CD4-positive, CD25-positive, alpha-beta regulatory T cell (primary cell): ENCODE measurements around the gene WFDC2. TPM values are rescaled to one million over a fixed set of nuclear protein-coding genes. Genes with fewer than 3 reads are reported as not detected.
"Not testable (repeated sequence)": the region's sequence is repeated elsewhere in the genome, so short reads cannot be mapped to it uniquely, and the experiment has no call there.

ENCODE experiments used
- ATAC-seq, 2 donors: fragments of 150-1000 bp; cut with Tn5 transposase; one replicate each; pipeline ENCODE4 v1.10.0; 2021; ENCODE audit warnings: low read depth in 2 of 2, moderate number of reproducible peaks in 2 of 2, moderate library complexity in 1 of 2
- DNase-seq, 3 donors: peaks; one replicate each; pipeline versions ENCODE4 v3.0.0 to v3.0.0-alpha.2; 2012 to 2022; ENCODE audit warnings: mixed read lengths in 1 of 3
- H3K27ac ChIP-seq: one replicate; pipeline ENCODE4 v1.7.0; 2013; ENCODE audit warnings: mild to moderate bottlenecking, low read length; ENCODE audit not compliant: insufficient read depth, poor library complexity, severe bottlenecking
- H3K27me3 ChIP-seq: one replicate; pipeline ENCODE4 v1.7.0; 2013; ENCODE audit warnings: low read length; ENCODE audit not compliant: control insufficient read depth, insufficient read depth
- H3K36me3 ChIP-seq: one replicate; pipeline ENCODE4 v1.7.0; 2013; ENCODE audit warnings: mild to moderate bottlenecking, low read length, moderate library complexity; ENCODE audit not compliant: control insufficient read depth, insufficient read depth
- H3K4me1 ChIP-seq: 2 replicates; pipeline ENCODE4 v1.7.0; 2013; ENCODE audit warnings: mild to moderate bottlenecking, low read length; ENCODE audit not compliant: insufficient read depth, control insufficient read depth, poor library complexity, severe bottlenecking
- H3K4me3 ChIP-seq: one replicate; pipeline ENCODE4 v1.7.0; 2013; ENCODE audit warnings: low read depth, mild to moderate bottlenecking, low read length, moderate library complexity
- H3K9me3 ChIP-seq, 2 experiments: 1 replicate in 1 of 2; 2 replicates in 1 of 2; pipeline ENCODE4 v1.7.0; 2013; ENCODE audit warnings: low read length in 2 of 2, mild to moderate bottlenecking in 1 of 2, moderate library complexity in 1 of 2; ENCODE audit not compliant: control insufficient read depth in 2 of 2
- H3K27ac Mint-ChIP-seq, 3 donors: one replicate each; pipeline ENCODE4 v1.8.0; 2020 to 2022; ENCODE audit warnings: mild to moderate bottlenecking in 3 of 3, mixed read lengths in 3 of 3, moderate library complexity in 2 of 3
- H3K27me3 Mint-ChIP-seq: one replicate; pipeline ENCODE4 v1.8.0; 2022; ENCODE audit warnings: mild to moderate bottlenecking, mixed read lengths
- H3K36me3 Mint-ChIP-seq: one replicate; pipeline ENCODE4 v1.8.0; 2020; ENCODE audit warnings: mixed read lengths
- H3K4me1 Mint-ChIP-seq, 4 donors: one replicate each; pipeline ENCODE4 v1.8.0; 2020 to 2022; ENCODE audit warnings: mixed read lengths in 4 of 4, mild to moderate bottlenecking in 1 of 4
- H3K4me3 Mint-ChIP-seq, 4 donors: one replicate each; pipeline ENCODE4 v1.8.0; 2020 to 2022; ENCODE audit warnings: mild to moderate bottlenecking in 4 of 4, mixed read lengths in 4 of 4, moderate library complexity in 3 of 4
- H3K9me3 Mint-ChIP-seq, 7 donors: one replicate each; pipeline ENCODE4 v1.8.0; 2020 to 2022; ENCODE audit warnings: mixed read lengths in 7 of 7, mild to moderate bottlenecking in 3 of 7, moderate library complexity in 2 of 7
- polyA plus RNA-seq, 4 donors: library from polyadenylated mRNA; unstranded; fragments of 300-500 nt; fragmentation: Illumina TruSeq; gene quantifications; one replicate each; pipeline ENCODE4 v1.2.3, GENCODE V29; 2021
- total RNA-seq: library from RNA; stranded (reverse); gene quantifications from one replicate; pipeline ENCODE4 v1.2.3, GENCODE V29; 2022

WFDC2 gene
- total and polyA plus RNA-seq, 5 donors from 2014 or later, result not detected

DNA sequence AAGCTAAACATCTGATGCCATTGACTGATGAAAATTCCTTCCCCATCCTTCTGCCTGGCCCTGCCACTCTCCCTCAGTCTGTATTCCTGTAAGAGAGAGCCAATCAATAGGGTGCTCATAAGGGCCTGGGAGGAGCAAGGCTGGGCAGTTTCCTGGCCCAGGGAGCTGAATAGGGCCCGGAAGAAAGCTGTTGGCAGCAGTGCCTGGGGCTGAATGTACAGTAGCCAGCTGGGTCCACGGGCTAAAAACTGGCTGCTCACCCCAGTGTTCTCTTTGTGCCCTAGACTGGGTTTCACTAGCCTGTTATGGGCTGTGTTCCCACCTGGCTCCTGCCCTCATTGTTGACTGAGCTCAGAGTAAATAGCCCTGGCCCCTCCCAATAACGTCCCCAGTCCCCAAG is 1.7 kb upstream of the WFDC2 start:
- ATAC-seq (no peak), DNase-seq (no peak)
- no peak overlapping the region for H3K4me3 ChIP-seq
- Mint-ChIP-seq H3K4me1 (peaks cover 0 to 16% (median 0%) of the 10 kb centered on the region in 4 donors), H3K27ac (no peak overlapping the region), H3K27me3 (peaks cover 53% of the 10 kb centered on the region), H3K4me3 (no peak overlapping the region), H3K36me3 (no peaks in the 10 kb centered on the region), H3K9me3 (peaks cover 0 to 3% (median 0%) of the 10 kb centered on the region in 7 donors)
- H3K36me3 ChIP-seq, result no peaks in the 10 kb centered on the region
- no peak overlapping the region for H3K27ac ChIP-seq
- peaks cover 16% of the 10 kb centered on the region for H3K4me1 ChIP-seq
- H3K27me3 ChIP-seq, result peaks cover 43% of the 10 kb centered on the region
- H3K9me3 ChIP-seq, result no peaks in the 10 kb centered on the region

DNA sequence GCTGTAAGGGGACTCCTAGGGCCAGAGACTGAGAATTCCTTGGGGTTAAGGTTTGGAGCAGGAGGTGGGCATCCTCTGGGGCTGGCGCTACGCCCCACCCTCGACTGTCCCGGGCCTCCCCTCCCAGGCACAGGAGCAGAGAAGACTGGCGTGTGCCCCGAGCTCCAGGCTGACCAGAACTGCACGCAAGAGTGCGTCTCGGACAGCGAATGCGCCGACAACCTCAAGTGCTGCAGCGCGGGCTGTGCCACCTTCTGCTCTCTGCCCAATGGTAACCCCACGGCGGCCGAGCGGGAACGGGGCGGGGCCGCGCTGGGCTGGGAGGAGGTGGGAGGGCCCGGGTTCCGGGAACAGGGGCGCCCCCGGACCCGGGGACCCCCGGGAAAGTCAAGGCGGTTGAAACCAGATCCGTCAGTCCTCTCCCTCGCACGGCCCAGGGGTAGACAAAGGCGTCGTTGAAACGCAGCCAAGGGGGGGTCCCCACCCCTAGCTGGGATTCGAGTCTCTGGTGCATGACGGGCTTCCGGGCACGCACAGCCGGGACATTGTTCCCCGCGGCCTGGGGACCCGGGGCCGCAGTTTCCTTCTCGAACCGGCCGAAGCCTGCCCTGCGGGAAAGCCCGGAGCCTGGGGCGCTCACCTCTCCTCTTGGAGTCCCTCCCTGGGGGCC is 844 bp downstream of the WFDC2 start:
- Mint-ChIP-seq H3K36me3 (no peaks in the 10 kb centered on the region), H3K27ac (no peak overlapping the region), H3K4me3 (peak overlapping the region in 2 of 4 donors; percentile 46 to 75), H3K9me3 (peaks cover 0 to 3% (median 0%) of the 10 kb centered on the region in 7 donors), H3K27me3 (peaks cover 67% of the 10 kb centered on the region), H3K4me1 (peaks cover 0 to 16% (median 0%) of the 10 kb centered on the region in 4 donors)
- Histone ChIP-seq H3K4me3 (no peak overlapping the region), H3K4me1 (peaks cover 16% of the 10 kb centered on the region), H3K9me3 (no peaks in the 10 kb centered on the region), H3K27me3 (peaks cover 24% of the 10 kb centered on the region), H3K36me3 (no peaks in the 10 kb centered on the region), H3K27ac (no peak overlapping the region)
- ATAC-seq, result no peak
- DNase-seq, result no peak

DNA sequence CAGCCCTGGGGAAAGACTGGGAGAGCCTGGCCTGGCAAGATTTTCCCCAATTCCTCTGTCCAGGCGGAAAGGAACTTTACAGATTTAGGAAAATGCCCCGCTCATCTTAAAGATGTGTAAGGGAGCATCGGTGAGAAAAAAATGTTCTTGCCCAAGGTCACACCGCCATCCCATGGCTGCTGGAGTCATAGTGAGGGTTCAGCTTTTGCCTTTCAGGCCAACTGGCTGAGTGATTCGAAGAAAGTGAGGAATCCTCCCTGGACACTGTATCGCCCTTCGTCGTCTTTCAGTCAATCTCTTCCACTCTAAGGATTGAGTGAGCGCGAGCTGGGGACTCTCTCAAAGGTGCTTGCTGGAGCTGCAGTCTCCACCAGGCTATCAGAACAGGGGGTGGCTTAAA is 1.4 kb downstream of the WFDC2 start:
- no peaks in the 10 kb centered on the region for H3K36me3 Mint-ChIP-seq
- no peak overlapping the region for H3K27ac Mint-ChIP-seq
- ATAC-seq (no peak), DNase-seq (no peak)
- Histone ChIP-seq H3K27ac (no peak overlapping the region), H3K9me3 (no peaks in the 10 kb centered on the region), H3K4me3 (no peak overlapping the region), H3K36me3 (no peaks in the 10 kb centered on the region), H3K27me3 (peaks cover 24% of the 10 kb centered on the region), H3K4me1 (peaks cover 16% of the 10 kb centered on the region)
- peak overlapping the region in 2 of 4 donors; percentile 37 to 75 for H3K4me3 Mint-ChIP-seq
- peaks cover 0 to 16% (median 0%) of the 10 kb centered on the region in 4 donors for H3K4me1 Mint-ChIP-seq
- peaks cover 65% of the 10 kb centered on the region for H3K27me3 Mint-ChIP-seq
- peaks cover 0 to 3% (median 0%) of the 10 kb centered on the region in 7 donors for H3K9me3 Mint-ChIP-seq

DNA sequence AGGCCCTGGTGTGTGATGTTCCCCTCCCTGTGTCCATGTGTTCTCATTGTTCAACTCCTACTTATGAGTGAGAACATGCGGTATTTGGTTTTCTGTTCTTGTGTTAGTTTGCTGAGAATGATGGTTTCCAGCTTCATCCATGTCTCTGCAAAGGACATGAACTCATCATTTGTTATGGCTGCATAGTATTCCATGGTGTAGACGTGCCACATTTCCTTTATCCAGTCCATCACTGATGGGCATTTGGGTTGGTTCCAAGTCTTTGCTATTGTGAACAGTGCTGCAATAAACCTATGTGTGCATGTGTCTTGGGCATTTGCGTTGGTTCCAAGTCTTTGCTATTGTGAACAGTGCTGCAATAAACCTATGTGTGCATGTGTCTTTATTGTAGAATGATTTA is 2.7 kb downstream of the WFDC2 start:
- H3K27ac ChIP-seq, ATAC-seq, H3K4me3 Mint-ChIP-seq, H3K36me3 ChIP-seq, H3K9me3 ChIP-seq, H3K4me3 ChIP-seq, H3K36me3 Mint-ChIP-seq, H3K27ac Mint-ChIP-seq, H3K9me3 Mint-ChIP-seq, DNase-seq: not testable (repeated sequence)
- Mint-ChIP-seq H3K27me3 (peaks cover 54% of the 10 kb centered on the region), H3K4me1 (peaks cover 0 to 16% (median 0%) of the 10 kb centered on the region in 4 donors)
- H3K27me3 ChIP-seq, result peaks cover 20% of the 10 kb centered on the region
- H3K4me1 ChIP-seq, result peaks cover 16% of the 10 kb centered on the region

DNA sequence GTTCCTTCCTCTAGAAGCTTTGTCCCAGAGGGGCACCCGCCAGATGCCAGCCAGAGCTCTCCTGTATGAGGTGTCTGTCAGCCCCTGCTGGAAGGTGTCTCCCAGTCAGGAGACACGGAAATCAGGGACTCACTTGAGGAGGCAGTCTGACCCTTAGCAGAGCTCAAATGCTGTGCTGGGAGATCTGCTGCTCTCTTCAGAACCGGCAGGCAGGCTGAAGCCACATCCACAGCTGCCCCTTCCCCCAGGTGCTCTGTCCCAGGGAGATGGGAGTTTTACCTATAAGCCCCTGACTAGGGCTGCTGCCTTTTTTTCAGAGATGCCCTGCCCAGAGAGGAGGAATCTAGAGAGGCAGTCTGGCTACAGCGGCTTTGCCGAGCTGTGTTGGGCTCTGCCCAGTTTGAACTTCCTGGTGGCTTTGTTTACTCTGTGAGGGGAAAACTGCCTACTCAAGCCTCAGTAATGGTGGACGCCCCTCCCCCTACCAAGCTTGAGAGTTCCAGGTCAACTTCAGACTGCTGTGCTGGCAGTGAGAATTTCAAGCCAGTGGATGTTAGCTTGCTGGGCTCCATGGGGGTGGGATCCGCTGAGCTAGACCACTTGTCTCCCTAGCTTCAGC is 8.1 kb downstream of the WFDC2 start:
- not testable (repeated sequence) for H3K36me3 ChIP-seq, H3K27ac ChIP-seq, H3K9me3 ChIP-seq, H3K27me3 ChIP-seq, H3K27ac Mint-ChIP-seq, H3K4me3 Mint-ChIP-seq, H3K4me3 ChIP-seq, DNase-seq, H3K4me1 ChIP-seq, ATAC-seq, H3K9me3 Mint-ChIP-seq, H3K4me1 Mint-ChIP-seq, H3K36me3 Mint-ChIP-seq
- peaks cover 23% of the 10 kb centered on the region for H3K27me3 Mint-ChIP-seq

DNA sequence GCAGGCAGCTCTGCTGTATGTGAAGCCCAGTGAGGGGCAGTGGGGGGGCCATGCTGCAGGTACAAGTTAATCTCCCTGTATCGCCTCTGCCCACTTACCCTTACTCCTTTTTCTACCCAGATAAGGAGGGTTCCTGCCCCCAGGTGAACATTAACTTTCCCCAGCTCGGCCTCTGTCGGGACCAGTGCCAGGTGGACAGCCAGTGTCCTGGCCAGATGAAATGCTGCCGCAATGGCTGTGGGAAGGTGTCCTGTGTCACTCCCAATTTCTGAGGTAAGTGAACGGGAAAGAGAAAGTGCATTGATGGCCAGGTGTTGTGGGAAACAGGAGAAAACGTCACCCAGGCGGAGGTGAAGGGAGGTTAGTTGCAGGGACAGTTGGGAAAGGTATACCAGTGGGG is 10.3 kb downstream of the WFDC2 start:
- H3K27ac Mint-ChIP-seq, result no peak overlapping the region
- DNase-seq (no peak), ATAC-seq (no peak)
- no peaks in the 10 kb centered on the region for H3K9me3 Mint-ChIP-seq
- Histone ChIP-seq H3K27me3 (peaks cover 11% of the 10 kb centered on the region), H3K27ac (no peak overlapping the region), H3K36me3 (no peaks in the 10 kb centered on the region), H3K4me3 (no peak overlapping the region), H3K9me3 (no peaks in the 10 kb centered on the region), H3K4me1 (no peaks in the 10 kb centered on the region)
- H3K27me3 Mint-ChIP-seq, result peaks cover 21% of the 10 kb centered on the region
- H3K36me3 Mint-ChIP-seq, result no peaks in the 10 kb centered on the region
- no peak overlapping the region for H3K4me3 Mint-ChIP-seq
- H3K4me1 Mint-ChIP-seq, result no peaks in the 10 kb centered on the region

DNA sequence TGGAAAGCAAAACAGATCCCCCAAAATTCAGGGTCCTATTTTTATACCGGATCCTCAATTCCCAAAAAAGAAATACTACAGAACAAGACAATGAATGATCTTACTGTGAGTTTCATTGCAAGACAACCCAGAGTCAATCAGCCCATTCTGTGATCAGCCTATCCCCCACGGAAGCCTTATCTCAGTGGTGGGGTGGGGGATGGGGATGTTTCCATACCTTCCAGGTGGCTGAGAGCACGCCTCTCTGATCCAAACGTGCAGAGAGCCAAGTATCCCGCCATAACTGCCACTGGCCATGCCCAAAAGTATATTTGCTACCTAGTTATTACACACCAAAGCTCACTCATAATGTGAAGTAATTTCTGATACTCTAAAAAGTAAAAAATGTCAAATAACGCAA is 15.1 kb downstream of the WFDC2 start:
- Mint-ChIP-seq H3K9me3 (peaks cover 0 to 2% (median 0%) of the 10 kb centered on the region in 7 donors), H3K4me1 (no peaks in the 10 kb centered on the region), H3K27me3 (peaks cover 53% of the 10 kb centered on the region), H3K36me3 (no peaks in the 10 kb centered on the region), H3K27ac (no peak overlapping the region), H3K4me3 (no peak overlapping the region)
- DNase-seq (no peak), ATAC-seq (no peak)
- no peak overlapping the region for H3K4me3 ChIP-seq
- no peak overlapping the region for H3K27ac ChIP-seq
- peaks cover 14% of the 10 kb centered on the region for H3K27me3 ChIP-seq
- H3K9me3 ChIP-seq, result no peaks in the 10 kb centered on the region
- no peaks in the 10 kb centered on the region for H3K36me3 ChIP-seq
- no peaks in the 10 kb centered on the region for H3K4me1 ChIP-seq

DNA sequence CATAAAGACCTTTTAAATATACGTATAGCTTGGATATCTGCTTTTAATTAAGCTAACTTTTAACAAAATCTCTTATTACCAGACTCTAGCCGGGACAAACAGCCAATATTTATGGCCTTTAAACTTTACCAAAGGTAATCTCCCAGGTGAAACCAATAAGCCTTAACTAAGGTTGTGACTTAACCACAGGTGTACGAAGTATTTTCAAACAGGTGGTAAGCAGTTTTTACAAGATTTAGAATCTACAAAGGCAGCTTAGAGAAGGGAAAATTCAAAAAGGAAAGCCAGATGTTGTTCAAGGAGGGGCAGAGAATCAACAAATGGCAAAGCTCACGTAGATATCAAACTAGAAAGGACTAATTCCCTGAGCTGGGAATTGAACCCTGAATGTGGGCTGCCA is 15.8 kb downstream of the WFDC2 start:
- Histone ChIP-seq H3K27ac (no peak overlapping the region), H3K27me3 (peaks cover 10% of the 10 kb centered on the region), H3K9me3 (no peaks in the 10 kb centered on the region), H3K36me3 (no peaks in the 10 kb centered on the region), H3K4me3 (no peak overlapping the region), H3K4me1 (no peaks in the 10 kb centered on the region)
- no peak overlapping the region for H3K27ac Mint-ChIP-seq
- no peaks in the 10 kb centered on the region for H3K36me3 Mint-ChIP-seq
- H3K4me3 Mint-ChIP-seq, result no peak overlapping the region
- H3K4me1 Mint-ChIP-seq, result no peaks in the 10 kb centered on the region
- no peak for DNase-seq
- H3K27me3 Mint-ChIP-seq, result peaks cover 53% of the 10 kb centered on the region
- H3K9me3 Mint-ChIP-seq, result peaks cover 0 to 2% (median 0%) of the 10 kb centered on the region in 7 donors
- no peak for ATAC-seq
